Progenitor cell of endocrine pancreas (in vitro differentiated cells): ENCODE measurements around the gene JAM3. TPM values are rescaled to one million over a fixed set of nuclear protein-coding genes. Genes with fewer than 3 reads are reported as not detected.

Experiments
- DNase-seq: peaks from one replicate; pipeline ENCODE4 v3.0.0; 2021; ENCODE audit warnings: low spot score; ENCODE audit not compliant: unreplicated experiment
- H3K27ac Mint-ChIP-seq: 2 replicates; pipeline ENCODE4 v1.8.0; 2021; ENCODE audit warnings: mild to moderate bottlenecking, moderate library complexity, mixed read lengths
- H3K27me3 Mint-ChIP-seq: 2 replicates; pipeline ENCODE4 v1.8.0; 2021; ENCODE audit warnings: mixed read lengths
- H3K36me3 Mint-ChIP-seq: 2 replicates; pipeline ENCODE4 v1.8.0; 2022; ENCODE audit warnings: mixed read lengths; ENCODE audit not compliant: insufficient read depth
- H3K4me1 Mint-ChIP-seq: 2 replicates; pipeline ENCODE4 v1.8.0; 2021; ENCODE audit warnings: low read depth, mixed read lengths
- H3K4me3 Mint-ChIP-seq: 2 replicates; pipeline ENCODE4 v1.8.0; 2021; ENCODE audit warnings: low read depth, mild to moderate bottlenecking, moderate library complexity, mixed read lengths
- H3K9me3 Mint-ChIP-seq: 2 replicates; pipeline ENCODE4 v1.8.0; 2021; ENCODE audit warnings: low read depth, mixed read lengths
- CTCF ChIP-seq: fragments of 200-600 bp; sonication (generic); IDR thresholded peaks from one replicate; pipeline ENCODE4 v1.5.0; 2021; ENCODE audit warnings: antibody characterized with exemption, mild to moderate bottlenecking; ENCODE audit not compliant: unreplicated experiment
- total RNA-seq: library from RNA; stranded (reverse); gene quantifications from 2 replicates; pipeline ENCODE4 v1.2.1, GENCODE V29; 2021

JAM3 gene
- total RNA-seq, 1 donor from 2014 or later, result 37.0 TPM

- TF ChIP-seq CTCF, result peak; percentile 59
- no peaks in the 10 kb centered on the region for H3K36me3 Mint-ChIP-seq
- H3K9me3 Mint-ChIP-seq, result no peaks in the 10 kb centered on the region
- no peak overlapping the region for H3K4me3 Mint-ChIP-seq
- H3K27me3 Mint-ChIP-seq, result peaks cover 52% of the 10 kb centered on the region
- no peak for DNase-seq
- peak overlapping the region; percentile 69 for H3K27ac Mint-ChIP-seq
- peaks cover 22% of the 10 kb centered on the region for H3K4me1 Mint-ChIP-seq
Measured at GRCh38 chr11:134030853-134031252, 38.0 kb upstream of the JAM3 start.

- Mint-ChIP-seq H3K4me1 (peaks cover 17% of the 10 kb centered on the region), H3K27me3 (peaks cover 49% of the 10 kb centered on the region), H3K9me3 (no peaks in the 10 kb centered on the region), H3K27ac (no peak overlapping the region), H3K36me3 (no peaks in the 10 kb centered on the region), H3K4me3 (no peak overlapping the region)
- no peak for DNase-seq
- no peak for TF ChIP-seq CTCF
Measured at GRCh38 chr11:134032043-134032442, 36.8 kb upstream of the JAM3 start.

GRCh38 chr11:134032501-134033091, 36.3 kb upstream of the JAM3 start:
- no peak for DNase-seq

GRCh38 chr11:134033276-134033675, 35.6 kb upstream of the JAM3 start:
- no peaks in the 10 kb centered on the region for H3K9me3 Mint-ChIP-seq
- peaks cover 19% of the 10 kb centered on the region for H3K4me1 Mint-ChIP-seq
- no peak for TF ChIP-seq CTCF

More at GRCh38 chr11:134032501-134033091, 36.3 kb upstream of the JAM3 start:
- no peaks in the 10 kb centered on the region for H3K36me3 Mint-ChIP-seq
- H3K4me3 Mint-ChIP-seq, result no peak overlapping the region
- H3K4me1 Mint-ChIP-seq, result peaks cover 16% of the 10 kb centered on the region
- no peak overlapping the region for H3K27ac Mint-ChIP-seq
- no peak for TF ChIP-seq CTCF
- peaks cover 45% of the 10 kb centered on the region for H3K27me3 Mint-ChIP-seq
- H3K9me3 Mint-ChIP-seq, result no peaks in the 10 kb centered on the region

GRCh38 chr11:134033696-134034491, 35.0 kb upstream of the JAM3 start:
- Mint-ChIP-seq H3K36me3 (no peaks in the 10 kb centered on the region), H3K9me3 (no peaks in the 10 kb centered on the region), H3K4me1 (peaks cover 19% of the 10 kb centered on the region), H3K27me3 (peaks cover 39% of the 10 kb centered on the region), H3K4me3 (peak overlapping the region; percentile 48), H3K27ac (peak overlapping the region; percentile 80)
- TF ChIP-seq CTCF, result no peak
- peak; percentile 59 for DNase-seq

More at GRCh38 chr11:134033276-134033675, 35.6 kb upstream of the JAM3 start:
- H3K27ac Mint-ChIP-seq, result peak overlapping the region; percentile 80
- peaks cover 43% of the 10 kb centered on the region for H3K27me3 Mint-ChIP-seq
- no peaks in the 10 kb centered on the region for H3K36me3 Mint-ChIP-seq
- H3K4me3 Mint-ChIP-seq, result no peak overlapping the region
- DNase-seq, result no peak
